ENCODE measurements around the gene TMEM255B.
"Not testable (repeated sequence)": the region's sequence is repeated elsewhere in the genome, so short reads cannot be mapped to it uniquely, and the experiment has no call there.

TMEM255B gene

DNA sequence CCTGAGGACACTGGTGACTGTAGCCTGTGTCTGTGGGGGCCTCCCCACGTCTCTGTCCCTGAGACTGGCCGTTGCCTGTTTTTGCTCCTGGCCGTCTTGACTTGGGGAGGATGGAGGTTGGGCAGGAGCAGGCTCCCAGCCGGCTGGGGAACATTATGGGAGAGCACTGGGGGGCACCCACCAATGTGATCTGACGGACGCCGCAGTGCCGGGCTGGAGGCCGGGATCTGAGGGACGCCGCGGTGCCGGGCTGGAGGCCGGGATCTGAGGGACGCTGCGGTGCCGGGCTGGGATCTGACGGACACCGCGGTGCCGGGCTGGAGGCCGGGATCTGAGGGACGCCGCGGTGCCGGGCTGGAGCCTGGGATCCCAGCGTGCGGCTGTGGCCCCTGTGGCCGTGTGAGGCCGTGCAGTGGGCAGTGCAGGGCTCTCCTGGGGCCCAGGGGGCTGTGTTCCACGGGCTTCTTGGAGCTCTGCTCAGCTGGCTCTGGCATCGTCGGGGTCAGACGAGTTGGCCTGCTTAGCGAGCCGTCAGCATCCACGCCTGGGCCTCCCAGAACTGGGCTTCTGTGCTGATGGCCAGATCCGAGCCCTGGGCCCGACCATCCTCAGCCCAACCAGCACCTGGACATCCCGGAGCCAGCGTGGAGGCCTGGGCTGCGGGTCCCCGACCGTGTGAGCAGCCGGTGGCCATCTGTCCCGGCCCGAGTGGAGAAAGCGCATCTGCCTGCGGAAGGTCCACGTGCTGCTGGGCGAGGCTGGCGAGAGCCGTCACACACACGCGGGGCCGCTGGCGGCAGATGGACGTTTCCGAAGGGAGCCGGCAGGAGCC lies 59.0 kb downstream of the TMEM255B start:
- no peak for DNase-seq (ENCODE audit: low read depth)

- no peak for DNase-seq (ENCODE audit: low read depth)
Observed at GRCh38 chr13:113818700-113819295, 59.8 kb downstream of the TMEM255B start.

DNA sequence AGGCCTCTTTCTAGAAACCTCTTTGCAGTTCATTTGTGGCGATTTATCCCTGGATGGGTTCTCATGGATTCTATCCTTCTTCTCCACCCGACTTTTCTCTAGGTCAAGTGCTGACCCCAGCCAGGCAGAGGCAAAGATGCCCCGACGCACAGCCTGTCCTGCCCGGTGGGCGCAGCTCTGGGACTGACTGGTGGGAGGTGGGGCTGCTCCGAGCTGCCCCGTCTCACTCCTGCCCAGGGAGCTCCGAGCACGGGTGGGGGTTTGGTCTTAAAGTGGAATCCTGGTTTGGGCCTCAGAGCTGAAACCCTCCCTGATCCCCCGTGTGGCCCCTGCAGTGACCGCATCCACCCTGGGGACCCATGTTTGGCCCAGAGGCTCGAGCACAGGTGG lies 60.3 kb downstream of the TMEM255B start:
- DNase-seq (ENCODE audit: low read depth) = no peak

DNA sequence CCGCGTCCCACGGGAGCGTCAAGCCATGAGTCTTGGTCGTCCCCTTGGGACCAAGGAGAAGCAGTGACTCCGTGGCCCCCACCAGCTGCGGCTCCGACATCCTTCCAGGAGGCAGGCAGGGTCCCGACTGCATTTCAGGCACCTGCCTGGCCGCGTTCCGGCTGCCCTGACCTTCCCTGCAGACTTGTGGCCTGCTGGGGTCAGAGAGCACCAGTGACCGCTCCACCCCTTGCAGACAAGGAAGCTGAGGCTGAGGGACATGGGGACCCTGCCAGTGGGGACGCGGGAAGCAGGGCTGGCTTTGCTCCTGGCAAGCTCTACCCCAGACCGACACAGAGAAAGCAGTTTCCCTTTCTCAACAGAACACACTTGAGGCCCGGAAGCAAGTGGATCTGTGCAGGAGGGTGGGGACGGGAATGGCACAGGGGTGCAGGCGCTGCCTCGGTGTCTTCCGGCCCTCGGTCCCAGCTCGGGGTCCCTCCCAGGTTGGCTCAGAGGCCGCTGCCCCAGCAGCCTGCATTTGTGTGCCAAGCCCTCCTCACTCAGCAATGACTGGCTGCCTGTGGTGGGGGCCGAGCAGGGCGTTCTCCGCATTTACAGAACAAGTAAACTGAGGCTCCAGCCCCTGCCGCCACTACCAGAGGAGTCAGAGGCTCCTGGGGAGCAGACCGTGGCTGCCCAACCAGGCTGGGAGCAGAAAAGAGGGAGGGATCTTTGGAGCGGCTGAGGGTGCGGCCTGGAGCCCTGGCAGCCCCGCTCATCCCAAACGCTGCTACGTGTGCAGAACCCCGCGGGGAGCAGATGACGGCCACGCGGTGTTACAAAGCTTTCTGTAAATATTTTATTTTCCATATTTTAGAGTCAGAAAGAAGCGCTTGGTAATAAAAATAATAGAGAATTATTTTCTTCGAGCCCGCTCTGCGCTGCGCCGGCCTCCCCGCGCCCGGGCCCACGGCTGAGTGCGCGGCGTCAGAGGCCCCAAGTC lies 61.0 kb downstream of the TMEM255B start:
- no peak for DNase-seq (ENCODE audit: low read depth)

DNA sequence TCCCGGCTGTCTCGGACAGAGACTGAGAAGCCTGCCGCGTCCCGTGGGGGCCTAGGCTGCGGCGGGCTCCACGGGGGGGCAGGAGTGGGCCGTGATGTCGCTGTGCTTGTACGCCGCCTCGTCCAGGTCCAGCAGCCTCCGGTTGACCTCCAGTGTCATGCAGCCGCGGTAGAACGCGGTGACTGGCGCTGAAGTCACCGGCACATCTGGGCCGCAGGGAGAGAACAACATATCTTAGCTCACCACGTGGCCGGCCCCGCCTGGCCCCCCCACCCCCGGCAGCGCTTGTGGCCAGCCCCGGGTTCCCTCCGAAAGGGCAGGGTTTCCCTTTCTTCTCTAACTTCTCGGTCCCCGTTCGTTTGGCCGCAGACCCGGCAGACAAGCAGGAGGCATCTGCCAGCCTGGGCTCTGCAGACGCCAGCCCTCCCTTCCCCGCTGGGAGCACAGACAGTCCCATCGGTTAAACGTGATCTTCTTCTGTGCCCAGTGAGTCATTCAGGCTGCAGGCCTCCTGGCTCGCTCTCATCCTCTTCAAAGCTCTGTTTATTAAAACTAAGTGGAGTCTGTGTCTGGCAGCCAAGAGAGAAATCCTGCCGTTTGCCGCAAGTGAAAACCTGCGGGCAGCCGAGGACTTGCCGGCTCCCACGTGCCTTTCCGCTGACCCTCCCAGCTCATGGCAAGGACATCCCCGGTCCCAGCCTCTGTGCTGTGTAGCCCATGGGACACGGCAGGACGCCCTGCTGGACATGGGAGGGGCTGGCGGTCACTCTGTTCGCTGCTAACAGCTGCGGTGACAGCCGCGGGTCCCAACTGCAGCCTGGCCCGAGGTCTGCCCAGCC lies 62.0 kb downstream of the TMEM255B start:
- no peak for DNase-seq (ENCODE audit: low read depth)

GRCh38 chr13:113821847-113822246 lies 62.8 kb downstream of the TMEM255B start:
- DNase-seq (ENCODE audit: low read depth) = no peak

- DNase-seq (ENCODE audit: low read depth) = no peak
Observed at GRCh38 chr13:113822266-113822665, 63.2 kb downstream of the TMEM255B start.

DNA sequence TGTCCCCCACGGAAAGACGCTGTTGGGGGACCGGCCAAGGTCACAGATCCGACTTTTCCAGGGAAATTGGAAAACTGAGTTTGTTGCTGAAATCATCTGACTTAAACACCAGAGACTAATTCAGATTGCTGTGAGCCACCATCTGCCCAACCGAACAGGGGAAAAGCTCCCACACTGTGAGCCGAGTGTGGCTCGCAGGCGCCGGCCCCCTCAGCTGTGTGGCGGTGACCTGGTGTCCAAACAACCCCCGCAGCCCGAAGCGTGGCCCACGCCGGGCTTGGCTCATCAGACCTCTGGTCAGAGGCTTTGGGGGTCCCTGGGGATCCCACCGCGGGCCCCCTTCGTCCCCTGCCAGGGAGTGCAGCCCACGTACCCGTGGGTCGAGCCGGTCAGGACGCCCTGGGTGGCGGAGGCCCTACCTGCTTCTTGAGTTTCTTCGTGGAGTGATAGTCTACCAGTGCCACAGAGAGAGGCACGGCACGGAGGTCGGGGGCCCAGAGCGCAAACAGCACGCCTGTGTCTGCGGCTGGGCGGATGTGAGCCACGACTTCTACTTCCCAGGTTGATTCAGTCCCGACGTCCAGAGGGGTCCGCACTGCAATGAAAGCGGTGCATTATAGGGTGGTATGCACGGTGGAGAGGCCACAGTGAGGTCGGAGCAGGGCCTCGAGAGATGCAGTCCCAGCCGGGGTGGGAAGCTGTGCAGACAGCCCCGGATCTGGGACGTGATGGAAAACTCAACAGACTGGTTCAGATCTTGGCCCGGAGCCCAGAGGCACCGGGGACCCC lies 64.1 kb downstream of the TMEM255B start:
- no peak for DNase-seq (ENCODE audit: low read depth)

DNA sequence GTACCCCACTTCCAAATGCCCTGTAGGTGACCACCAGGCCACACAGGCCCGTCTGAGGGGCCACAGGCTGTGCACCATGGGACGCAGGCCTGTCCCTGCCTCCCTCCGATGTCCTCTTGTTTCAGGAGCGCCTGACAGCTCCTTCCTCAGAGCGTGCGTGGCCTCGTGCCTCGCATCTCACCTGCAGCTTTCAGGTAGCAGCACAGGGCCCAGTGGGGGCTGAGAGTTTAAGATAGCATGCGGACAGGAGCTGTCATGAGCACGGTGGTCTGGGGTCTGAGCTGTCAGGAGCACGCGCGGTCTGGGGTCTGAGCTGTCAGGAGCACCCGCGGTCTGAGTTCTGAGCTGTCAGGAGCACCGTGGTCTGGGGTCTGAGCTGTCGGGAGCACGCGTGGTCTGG lies 64.7 kb downstream of the TMEM255B start:
- no peak for DNase-seq (ENCODE audit: low read depth)

DNA sequence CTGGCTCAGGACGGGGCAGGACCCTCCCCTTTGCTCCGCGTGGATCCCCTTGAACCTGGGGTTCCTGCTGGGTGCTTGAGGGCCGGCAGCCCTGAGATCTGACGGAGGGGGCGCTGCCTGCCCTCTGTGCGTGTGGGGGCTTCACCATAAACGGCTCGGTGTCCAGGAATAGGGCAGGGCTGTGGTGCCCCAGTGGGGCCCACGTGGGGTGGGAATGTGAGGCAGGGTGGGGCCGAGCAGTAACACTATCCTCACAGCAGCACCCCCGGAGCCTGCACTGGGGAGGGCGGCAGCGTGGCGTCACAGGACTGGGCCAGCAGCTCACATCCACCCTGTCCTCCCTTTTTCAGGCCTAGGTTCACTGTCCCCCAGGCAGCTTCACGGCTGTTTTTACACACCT lies 66.8 kb downstream of the TMEM255B start:
- DNase-seq (ENCODE audit: low read depth) = no peak

DNA sequence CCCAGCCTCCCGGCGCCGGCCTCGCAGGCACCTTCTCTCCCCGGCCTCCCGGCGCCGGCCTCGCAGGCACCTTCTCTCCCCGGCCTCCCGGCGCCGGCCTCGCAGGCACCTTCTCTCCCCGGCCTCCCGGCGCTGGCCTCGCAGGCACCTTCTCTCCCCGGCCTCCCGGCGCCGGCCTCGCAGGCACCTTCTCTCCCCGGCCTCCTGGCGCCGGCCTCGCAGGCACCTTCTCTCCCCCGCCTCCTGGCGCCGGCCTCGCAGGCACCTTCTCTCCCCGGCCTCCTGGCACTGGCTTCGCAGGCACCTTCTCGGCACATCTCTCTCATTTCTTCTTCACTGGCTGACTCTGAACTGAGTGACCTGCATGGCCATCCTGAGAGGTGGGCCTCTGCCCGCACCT lies 67.4 kb downstream of the TMEM255B start:
- not testable (repeated sequence) for DNase-seq (ENCODE audit: low read depth)

- no peak for DNase-seq (ENCODE audit: low read depth)
Observed at GRCh38 chr13:113827021-113827420, 68.0 kb downstream of the TMEM255B start.

GRCh38 chr13:113828282-113828825 lies 69.3 kb downstream of the TMEM255B start:
- DNase-seq (ENCODE audit: low read depth) = no peak

- DNase-seq (ENCODE audit: low read depth) = not testable (repeated sequence)
Observed at GRCh38 chr13:113830426-113830950, 71.5 kb downstream of the TMEM255B start.

DNA sequence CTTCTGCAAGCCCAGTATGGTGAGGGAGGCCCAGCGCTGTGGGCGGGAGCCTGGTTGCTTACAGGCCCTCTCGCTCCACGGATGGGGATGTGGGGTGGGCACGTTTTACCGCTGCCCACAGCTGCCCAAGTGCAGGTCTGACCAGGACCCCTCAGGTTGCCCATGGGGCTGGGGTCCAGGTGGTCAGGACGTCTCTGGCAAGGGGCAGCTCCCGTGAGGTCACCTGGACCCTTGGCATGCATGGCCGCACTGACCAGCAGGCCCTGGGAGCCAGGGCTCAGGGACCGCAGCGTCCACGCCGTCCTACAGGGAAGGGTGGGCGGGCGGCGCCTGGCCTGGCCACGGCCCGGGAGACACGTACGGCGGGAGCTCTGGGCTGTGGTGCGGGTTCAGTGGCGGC lies 72.0 kb downstream of the TMEM255B start:
- DNase-seq (ENCODE audit: low read depth) = no peak

- DNase-seq (ENCODE audit: low read depth) = no peak
Observed at GRCh38 chr13:113832205-113832604, 73.2 kb downstream of the TMEM255B start.

DNA sequence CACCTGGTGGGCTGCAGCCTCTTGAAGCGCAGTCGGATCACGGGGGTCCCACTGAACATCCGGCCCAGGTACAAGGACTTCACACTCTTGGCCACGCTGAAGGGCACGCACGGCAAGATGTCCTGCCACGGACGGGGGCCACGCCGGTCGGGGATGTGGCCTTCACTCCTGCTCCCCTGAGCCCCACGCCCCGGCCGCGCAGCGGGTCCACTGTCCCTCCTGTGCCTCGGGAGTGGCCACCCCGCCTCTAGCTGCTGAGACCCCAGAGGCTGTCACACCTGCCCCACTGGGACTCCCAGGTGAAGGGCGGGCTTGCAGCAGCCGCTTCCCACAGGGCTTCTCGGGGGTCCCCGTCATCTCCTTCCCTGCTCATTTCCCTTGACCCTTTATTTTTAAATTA lies 73.6 kb downstream of the TMEM255B start:
- DNase-seq (ENCODE audit: low read depth) = no peak

- DNase-seq (ENCODE audit: low read depth) = no peak
Observed at GRCh38 chr13:113833111-113833830, 74.2 kb downstream of the TMEM255B start.

DNA sequence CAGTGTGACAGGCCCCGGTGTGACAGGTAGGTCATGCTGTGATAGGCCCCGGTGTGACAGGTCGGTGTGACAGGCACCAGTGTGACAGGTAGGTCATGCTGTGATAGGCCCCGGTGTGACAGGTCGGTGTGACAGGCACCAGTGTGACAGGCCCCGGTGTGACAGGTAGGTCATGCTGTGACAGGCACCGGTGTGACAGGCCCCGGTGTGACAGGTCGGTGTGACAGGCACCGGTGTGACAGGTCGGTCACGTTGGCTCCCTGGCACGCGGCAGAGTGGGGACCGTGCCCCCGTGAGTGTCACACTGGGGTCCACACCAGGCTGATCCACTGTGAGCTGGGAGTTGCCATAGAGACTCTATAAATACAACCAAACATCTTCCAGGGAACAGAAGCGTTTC lies 75.0 kb downstream of the TMEM255B start:
- DNase-seq (ENCODE audit: low read depth) = not testable (repeated sequence)
